PFSK-1 (cell line): ENCODE data around the gene GAREM1.

Experiments
- POLR2AphosphoS5 ChIP-seq: IDR thresholded peaks from 2 replicates; pipeline ENCODE4 v1.6.1; 2012; ENCODE audit warnings: low read depth, mild to moderate bottlenecking, control low read depth, low read length, moderate library complexity
- REST ChIP-seq, 2 experiments: IDR thresholded peaks; 2 replicates each; pipeline versions ENCODE4 v1.6.1 to v1.8.0; 2011 to 2012; ENCODE audit warnings: low read depth in 2 of 2, low read length in 2 of 2, control low read depth in 1 of 2, inconsistent platforms in 1 of 2, mild to moderate bottlenecking in 1 of 2, moderate library complexity in 1 of 2; ENCODE audit not compliant: insufficient read depth in 1 of 2
- SIN3A ChIP-seq: IDR thresholded peaks from 2 replicates; pipeline ENCODE4 v1.6.1; 2012; ENCODE audit warnings: mild to moderate bottlenecking, low read length, moderate library complexity, borderline replicate concordance; ENCODE audit not compliant: insufficient read depth
- TAF1 ChIP-seq: IDR thresholded peaks from 2 replicates; pipeline ENCODE4 v1.6.1; 2012; ENCODE audit warnings: low read length, control low read depth, borderline replicate concordance; ENCODE audit not compliant: insufficient read depth

- TF ChIP-seq POLR2AphosphoS5 (no peak), REST (IDR thresholded peaks at IDR 0.05; ENCODE audit: insufficient read depth in 1 of 2, low read depth in 2 of 2, low read length in 2 of 2) (no peak), TAF1 (no peak), SIN3A (no peak)
These were observed 48.5 kb downstream of the GAREM1 start for GRCh38 chr18:32422201-32422600.
